GM12874 (cell line): ENCODE data around the gene NAV2.

Experiments
- TF ChIP-seq, protein P1 (sequence below): IDR thresholded peaks from 2 replicates; pipeline ENCODE4 v1.5.1; 2011; ENCODE audit warnings: low read depth, mild to moderate bottlenecking, control low read depth, low read length, moderate library complexity; ENCODE audit not compliant: insufficient read depth

Gene NAV2

DNA sequence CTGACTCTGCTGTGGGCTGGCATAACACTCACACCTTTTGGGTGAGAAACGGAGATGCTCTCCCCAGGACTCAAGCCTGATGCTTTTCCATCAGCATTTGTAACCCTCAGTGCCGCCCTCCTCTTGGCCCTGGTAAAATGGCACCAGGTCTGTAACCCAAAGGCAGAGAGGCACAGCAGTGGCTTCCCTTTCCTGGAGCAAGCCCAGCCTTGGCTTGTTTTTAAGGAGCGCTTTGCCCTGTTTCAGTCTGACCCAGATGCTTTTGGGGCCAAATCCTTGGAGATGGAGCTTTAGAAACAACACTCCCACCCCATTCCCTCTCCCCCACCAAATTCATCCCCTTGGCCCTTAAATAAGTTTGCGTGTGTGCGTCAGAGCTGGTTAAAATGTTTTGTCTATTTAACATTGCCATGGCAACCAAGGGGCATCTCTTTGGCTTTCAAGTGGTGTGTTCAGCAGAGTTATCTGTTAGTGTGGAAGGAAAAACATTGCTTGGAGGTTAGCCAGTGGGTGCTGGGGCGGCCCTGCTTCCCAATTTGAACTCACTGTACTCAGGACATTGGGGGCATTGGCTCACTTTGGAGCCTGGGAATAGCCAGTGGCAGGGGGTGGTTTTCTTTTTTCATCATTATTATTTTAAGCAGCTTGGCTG is 134.1 kb downstream of the NAV2 start:
- TF ChIP-seq, protein P1, sequence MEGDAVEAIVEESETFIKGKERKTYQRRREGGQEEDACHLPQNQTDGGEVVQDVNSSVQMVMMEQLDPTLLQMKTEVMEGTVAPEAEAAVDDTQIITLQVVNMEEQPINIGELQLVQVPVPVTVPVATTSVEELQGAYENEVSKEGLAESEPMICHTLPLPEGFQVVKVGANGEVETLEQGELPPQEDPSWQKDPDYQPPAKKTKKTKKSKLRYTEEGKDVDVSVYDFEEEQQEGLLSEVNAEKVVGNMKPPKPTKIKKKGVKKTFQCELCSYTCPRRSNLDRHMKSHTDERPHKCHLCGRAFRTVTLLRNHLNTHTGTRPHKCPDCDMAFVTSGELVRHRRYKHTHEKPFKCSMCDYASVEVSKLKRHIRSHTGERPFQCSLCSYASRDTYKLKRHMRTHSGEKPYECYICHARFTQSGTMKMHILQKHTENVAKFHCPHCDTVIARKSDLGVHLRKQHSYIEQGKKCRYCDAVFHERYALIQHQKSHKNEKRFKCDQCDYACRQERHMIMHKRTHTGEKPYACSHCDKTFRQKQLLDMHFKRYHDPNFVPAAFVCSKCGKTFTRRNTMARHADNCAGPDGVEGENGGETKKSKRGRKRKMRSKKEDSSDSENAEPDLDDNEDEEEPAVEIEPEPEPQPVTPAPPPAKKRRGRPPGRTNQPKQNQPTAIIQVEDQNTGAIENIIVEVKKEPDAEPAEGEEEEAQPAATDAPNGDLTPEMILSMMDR, result no peak

DNA sequence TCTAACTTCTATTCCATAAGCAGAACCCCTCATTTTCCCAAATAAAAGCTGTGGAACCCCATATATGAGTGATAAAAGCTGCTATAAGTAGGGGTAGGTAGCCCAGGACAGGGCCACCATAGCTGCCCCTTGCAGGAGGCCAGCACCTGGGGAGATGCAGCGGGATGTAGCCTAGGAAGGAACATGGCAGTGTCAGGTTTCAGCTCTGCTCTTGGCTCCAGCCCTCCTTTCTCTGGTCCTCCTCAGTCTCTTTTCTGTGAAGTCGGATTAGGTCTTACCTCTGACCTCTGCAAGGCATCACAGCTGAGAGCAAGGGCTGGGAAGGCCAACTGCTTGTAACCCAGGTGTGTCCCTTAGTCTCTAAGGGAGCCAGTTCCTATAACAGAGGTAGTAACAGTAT is 135.6 kb downstream of the NAV2 start:
- TF ChIP-seq, protein P1, result no peak

DNA sequence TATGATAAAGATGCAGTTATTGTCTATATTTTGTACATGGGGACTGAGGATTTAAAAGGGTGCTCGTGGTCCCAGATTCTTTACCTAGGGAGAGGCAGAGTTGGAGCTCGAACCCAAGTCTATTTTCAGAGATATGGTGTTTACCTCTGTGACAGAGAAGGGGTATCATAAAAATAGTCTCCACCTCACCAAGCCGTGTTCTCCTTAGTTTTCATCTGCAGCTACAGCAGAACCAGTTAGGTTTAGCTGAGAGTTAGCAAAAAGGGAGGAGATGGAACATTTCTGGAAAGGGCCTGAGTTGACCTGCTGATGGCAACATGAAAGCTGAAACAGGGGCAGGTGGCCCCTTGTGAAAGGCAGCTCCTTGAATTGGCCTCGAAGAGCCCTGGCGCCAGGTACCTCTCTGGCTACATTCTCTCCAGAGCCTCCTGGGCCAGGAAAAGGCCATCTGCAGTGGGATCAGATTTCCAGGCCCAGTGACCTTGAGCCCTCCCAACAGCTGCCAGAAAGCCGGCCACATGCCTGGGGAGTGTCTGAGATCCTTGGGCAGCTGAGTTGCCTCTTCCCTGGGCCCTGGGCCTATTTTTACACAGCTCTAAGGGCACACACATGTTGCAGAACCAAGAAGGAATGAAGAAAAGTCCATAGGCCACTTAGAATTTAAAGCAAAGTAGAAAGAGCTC is 136.6 kb downstream of the NAV2 start:
- TF ChIP-seq, protein P1, result no peak

DNA sequence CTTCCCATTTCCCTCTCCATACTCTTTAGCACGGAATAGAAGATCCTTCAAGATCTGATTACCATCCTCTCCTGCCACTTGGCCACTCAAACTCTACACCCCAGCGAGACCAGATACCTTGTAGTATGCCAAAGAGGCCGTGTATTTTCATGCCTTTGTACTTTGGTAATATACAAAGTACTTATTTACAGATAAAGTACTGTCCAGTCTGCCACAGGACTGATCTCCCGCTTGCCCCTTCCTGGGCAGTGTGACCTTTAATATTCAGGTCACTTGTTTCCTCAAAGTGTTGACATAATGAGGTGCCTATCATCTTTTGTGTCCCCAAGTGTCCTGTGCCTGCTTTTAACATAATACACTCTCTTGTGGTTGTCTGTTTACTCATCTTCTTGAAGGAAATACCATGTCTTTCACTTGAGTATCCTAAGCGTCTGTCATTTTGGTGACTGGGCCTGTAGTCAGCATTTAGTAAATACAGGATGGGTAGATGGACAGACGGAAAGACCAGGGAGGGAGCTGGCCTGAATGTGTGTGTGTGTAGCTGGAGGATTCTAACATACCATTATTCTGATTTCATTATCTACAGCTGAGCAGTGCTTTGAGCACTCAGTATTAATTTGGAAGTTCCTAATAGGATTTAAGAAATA is 137.4 kb downstream of the NAV2 start:
- TF ChIP-seq, protein P1, result no peak

DNA sequence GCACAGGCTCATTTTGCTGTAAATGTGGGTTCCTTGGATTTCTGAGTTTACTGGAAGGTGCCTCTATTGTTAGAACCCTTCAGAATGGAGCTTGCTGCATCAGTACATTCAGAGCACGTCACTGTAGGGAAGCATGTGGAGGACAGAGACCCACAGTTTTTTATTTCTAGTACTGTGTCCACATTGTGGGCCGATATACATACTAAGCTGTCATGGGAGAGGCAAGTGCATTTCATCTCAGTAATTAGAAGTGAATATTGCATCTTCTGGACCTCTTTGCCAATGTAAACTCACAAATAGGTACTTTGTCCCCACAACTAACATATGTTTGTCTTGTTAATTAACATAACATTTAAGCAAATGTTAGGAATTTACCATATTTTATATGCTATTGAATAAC is 139.7 kb downstream of the NAV2 start:
- TF ChIP-seq, protein P1, result no peak

DNA sequence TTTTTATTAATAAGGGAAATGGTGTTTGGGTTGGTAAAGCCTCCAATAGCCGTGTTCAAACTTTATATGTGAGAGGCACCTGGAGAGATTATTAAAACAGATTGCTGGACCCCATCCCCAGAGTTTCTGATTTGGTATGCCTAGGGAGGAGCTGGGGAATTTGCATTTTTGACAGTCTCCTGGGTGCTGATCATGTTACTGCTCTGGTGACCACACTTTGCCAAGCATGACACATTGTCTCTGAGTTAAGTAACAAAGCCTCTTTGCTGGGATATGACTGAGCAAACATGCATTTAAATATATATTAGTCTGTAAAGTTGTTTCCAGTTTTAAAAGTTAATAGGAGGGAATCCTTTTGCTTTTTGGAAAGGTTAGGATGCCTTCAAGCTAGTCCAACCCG is 140.4 kb downstream of the NAV2 start:
- TF ChIP-seq, protein P1, result no peak

DNA sequence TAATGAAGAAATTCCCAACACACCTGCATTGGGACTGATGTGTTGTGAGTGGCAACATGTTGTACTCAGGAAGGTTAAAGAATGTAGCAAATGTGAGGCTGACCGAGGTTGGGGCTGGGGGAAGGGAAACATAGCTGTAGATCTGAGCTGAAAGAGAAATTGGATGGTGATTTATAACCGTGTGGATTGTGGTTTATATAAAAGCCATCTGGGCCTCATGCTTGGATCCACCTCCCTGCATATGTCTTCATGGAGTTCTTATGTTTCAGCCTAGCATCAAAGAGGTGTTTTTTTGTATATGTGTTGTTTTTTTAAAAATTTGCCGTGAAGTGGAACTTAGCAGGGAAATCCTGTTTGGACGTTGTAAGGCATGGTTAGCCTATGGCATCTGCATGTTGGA is 141.3 kb downstream of the NAV2 start:
- TF ChIP-seq, protein P1, result no peak
